ENCODE measurements around the gene HOOK1.

DNA sequence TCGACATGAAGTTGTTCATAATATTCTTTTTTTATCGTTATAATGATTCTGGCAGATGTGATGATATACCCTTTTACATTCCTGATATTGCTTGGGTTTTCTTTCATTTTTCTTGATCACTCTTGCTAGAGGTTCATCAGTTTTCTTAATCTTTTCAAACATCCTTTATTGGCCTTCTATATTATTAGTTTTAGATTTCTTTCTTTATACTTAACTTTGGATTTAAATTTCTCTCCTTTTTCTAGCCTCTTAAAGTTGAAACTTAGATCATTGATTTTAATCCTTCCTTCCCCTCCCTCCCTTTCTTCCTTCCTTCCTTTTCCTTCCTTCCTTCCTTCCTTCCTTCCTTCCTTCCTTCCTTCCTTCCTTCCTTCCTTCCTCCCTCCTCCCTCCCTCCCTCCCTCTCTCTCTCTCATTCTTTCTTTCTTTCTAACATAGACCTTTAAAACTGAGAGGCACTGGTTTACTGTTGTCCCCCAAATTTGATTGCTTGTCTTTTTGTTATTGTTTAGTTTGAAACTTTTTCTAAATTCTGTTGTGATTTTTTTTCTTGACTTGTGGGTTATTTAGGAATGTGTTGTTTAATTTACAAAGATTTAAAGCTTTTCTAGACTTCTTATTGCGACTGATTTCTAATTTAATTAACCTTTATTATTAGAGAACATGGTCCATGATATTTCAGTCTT is 31.6 kb downstream of the HOOK1 start:
- TF ChIP-seq, protein P1, sequence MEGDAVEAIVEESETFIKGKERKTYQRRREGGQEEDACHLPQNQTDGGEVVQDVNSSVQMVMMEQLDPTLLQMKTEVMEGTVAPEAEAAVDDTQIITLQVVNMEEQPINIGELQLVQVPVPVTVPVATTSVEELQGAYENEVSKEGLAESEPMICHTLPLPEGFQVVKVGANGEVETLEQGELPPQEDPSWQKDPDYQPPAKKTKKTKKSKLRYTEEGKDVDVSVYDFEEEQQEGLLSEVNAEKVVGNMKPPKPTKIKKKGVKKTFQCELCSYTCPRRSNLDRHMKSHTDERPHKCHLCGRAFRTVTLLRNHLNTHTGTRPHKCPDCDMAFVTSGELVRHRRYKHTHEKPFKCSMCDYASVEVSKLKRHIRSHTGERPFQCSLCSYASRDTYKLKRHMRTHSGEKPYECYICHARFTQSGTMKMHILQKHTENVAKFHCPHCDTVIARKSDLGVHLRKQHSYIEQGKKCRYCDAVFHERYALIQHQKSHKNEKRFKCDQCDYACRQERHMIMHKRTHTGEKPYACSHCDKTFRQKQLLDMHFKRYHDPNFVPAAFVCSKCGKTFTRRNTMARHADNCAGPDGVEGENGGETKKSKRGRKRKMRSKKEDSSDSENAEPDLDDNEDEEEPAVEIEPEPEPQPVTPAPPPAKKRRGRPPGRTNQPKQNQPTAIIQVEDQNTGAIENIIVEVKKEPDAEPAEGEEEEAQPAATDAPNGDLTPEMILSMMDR (conservative IDR thresholded peaks at IDR 0.05; ENCODE audit: low read depth, low read length) = no peak
- TF ChIP-seq EZH2 (IDR thresholded peaks at IDR 0.05; ENCODE audit: borderline replicate concordance, low read depth, low read length, poor library complexity, severe bottlenecking) = no peak

All from A673 (cell line).